ENCODE results near the gene SRC.

SRC gene

GRCh38 chr20:37315021-37315451 is 30.9 kb upstream of the SRC start:
- DNase-seq (ENCODE audit: low spot score), result peak; percentile 79

GRCh38 chr20:37315452-37316110 is 30.4 kb upstream of the SRC start:
- no peak for DNase-seq (ENCODE audit: low spot score)

GRCh38 chr20:37316116-37316774 is 29.7 kb upstream of the SRC start:
- no peak for DNase-seq (ENCODE audit: low spot score)

- DNase-seq (ENCODE audit: low spot score), result no peak
Observed at GRCh38 chr20:37316775-37317170, 29.2 kb upstream of the SRC start.

- DNase-seq (ENCODE audit: low spot score), result no peak
Observed at GRCh38 chr20:37317316-37317715, 28.6 kb upstream of the SRC start.

GRCh38 chr20:37317994-37318640 is 27.8 kb upstream of the SRC start:
- no peak for DNase-seq (ENCODE audit: low spot score)

GRCh38 chr20:37319151-37319671 is 26.7 kb upstream of the SRC start:
- peak; percentile 57 for DNase-seq (ENCODE audit: low spot score)

GRCh38 chr20:37323985-37324384 is 22.0 kb upstream of the SRC start:
- DNase-seq (ENCODE audit: low spot score), result peak; percentile 70

- no peak for DNase-seq (ENCODE audit: low spot score)
Observed at GRCh38 chr20:37325206-37325605, 20.7 kb upstream of the SRC start.

- DNase-seq (ENCODE audit: low spot score), result no peak
Observed at GRCh38 chr20:37326666-37327065, 19.3 kb upstream of the SRC start.

- DNase-seq (ENCODE audit: low spot score), result peak; percentile 88
Observed at GRCh38 chr20:37327748-37328147, 18.2 kb upstream of the SRC start.

GRCh38 chr20:37328149-37328945 is 17.6 kb upstream of the SRC start:
- DNase-seq (ENCODE audit: low spot score), result no peak

- DNase-seq (ENCODE audit: low spot score), result no peak
Observed at GRCh38 chr20:37329481-37330165, 16.3 kb upstream of the SRC start.

GRCh38 chr20:37330316-37330715 is 15.6 kb upstream of the SRC start:
- DNase-seq (ENCODE audit: low spot score), result no peak

GRCh38 chr20:37331060-37331857 is 14.7 kb upstream of the SRC start:
- no peak for DNase-seq (ENCODE audit: low spot score)

- no peak for DNase-seq (ENCODE audit: low spot score)
Observed at GRCh38 chr20:37333130-37333847, 12.7 kb upstream of the SRC start.

- no peak for DNase-seq (ENCODE audit: low spot score)
Observed at GRCh38 chr20:37333848-37334318, 12.1 kb upstream of the SRC start.

- no peak for DNase-seq (ENCODE audit: low spot score)
Observed at GRCh38 chr20:37334450-37334849, 11.5 kb upstream of the SRC start.

GRCh38 chr20:37335642-37336368 is 10.1 kb upstream of the SRC start:
- DNase-seq (ENCODE audit: low spot score), result no peak

All from GM03348 (cell line).